Stimulated activated CD4-positive, alpha-beta T cell treated with anti-CD3 and anti-CD28 coated beads, Interleukin-2, amount 100 ng/mL, for 24 hours (primary cell): ENCODE data around the gene SUMO3.
A peak's percentile ranks its signal among the peaks of the same experiment; 100 is the strongest.

Source experiments
- DNase-seq, 2 donors: peaks; one replicate each; pipeline ENCODE4 v3.0.0-alpha.2; 2020

The SUMO3 gene

DNA sequence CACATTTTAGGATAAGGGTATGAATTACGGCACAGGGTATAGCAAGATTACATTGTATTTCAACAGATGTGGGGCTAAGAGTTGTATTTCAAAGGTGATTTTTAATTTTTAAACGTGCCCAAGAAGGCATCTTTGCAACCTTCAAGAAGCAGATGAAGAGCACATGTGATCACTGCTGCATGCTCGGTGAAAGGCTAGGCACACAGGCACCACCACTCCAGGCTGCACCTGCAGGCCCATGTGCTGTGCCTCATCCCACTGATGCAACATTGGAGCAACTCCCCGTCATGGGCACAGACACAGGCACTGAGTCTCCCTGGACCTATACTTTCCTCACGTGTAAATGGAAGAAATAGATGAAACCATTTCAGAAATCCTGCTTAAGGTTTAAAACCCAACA, 39.8 kb downstream of the SUMO3 start:
- no peak for DNase-seq

- no peak for DNase-seq
Measured at GRCh38 chr21:44774972-44775371, 42.9 kb downstream of the SUMO3 start.

DNA sequence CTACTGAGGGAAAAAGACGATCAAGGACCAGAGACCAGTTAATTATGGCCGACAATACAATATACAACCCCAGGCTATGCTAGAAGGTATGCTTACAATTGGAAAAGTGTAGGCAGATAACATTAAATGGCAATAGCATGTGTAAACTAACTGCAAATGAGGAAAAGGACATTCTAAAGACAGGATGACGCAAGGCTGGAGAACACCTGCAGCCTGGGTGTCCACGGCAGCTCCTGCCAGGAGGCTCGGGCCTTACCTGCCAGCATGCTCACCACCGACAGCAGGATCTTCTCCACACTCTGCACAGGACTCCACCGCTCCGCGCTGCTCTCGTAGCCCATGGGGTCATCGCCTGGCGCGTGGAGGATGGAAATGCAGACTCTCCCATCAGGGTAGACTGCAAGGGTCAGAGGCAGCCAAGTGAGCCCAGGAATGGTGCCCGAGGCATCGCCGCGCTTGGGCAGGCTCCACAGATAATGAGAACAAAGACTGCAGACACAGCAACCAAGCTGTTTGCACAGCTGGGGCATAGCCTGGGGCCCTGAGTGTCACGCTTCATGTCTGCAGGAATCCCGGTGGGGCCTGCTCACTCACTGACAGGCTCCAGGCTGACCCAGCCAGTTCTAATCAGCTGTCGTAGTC, 44.5 kb downstream of the SUMO3 start:
- DNase-seq: no peak

GRCh38 chr21:44771896-44772525, 45.9 kb downstream of the SUMO3 start:
- DNase-seq: no peak

DNA sequence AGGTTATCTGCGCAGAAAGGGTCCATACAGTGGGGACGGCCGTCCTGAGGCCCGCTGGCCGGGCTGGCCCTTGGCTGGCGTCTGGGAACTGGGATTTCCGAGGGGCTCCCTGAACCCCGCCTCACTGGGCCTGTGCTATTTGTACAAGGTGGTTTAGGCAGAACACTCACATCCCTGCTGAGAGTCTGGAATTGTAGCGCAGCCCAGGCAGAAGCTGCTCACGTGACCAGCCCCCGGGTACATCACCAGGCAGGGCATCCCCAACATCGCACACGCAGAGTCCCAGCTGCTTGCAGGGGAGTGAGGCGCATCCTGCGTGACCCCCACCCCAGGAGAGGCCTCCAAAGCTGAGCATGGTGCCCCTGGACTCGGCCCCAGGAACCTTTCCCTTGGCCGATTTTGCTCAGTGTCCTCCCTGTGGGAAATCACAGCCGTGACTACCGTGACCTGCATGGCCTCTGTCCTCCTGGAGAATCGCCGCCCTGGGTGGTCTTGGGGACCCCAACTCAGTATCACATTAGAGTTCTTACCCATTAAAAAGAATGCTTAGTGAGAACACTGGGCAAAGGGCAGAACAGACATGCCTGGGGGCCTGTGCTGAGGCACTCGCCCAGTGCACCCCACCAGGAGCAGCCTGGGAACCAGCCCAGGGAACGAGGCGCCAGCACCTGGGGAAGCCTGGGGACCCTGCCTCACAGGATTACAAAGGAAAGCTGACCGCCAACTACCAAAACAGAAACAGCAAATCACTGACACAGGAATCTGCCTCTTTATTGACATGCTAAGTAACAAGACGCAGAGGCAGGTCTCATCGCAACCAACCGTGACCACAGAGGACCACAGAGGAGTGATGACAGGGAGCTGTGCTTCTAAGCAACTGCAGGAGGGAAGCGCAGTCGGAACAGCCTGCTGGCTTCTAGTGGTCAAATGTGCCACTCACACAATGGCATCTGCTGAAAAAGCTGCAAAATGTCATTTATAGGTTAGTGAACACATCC, 49.7 kb downstream of the SUMO3 start:
- DNase-seq: no peak

- no peak for DNase-seq
Measured at GRCh38 chr21:44766818-44767354, 51.0 kb downstream of the SUMO3 start.

DNA sequence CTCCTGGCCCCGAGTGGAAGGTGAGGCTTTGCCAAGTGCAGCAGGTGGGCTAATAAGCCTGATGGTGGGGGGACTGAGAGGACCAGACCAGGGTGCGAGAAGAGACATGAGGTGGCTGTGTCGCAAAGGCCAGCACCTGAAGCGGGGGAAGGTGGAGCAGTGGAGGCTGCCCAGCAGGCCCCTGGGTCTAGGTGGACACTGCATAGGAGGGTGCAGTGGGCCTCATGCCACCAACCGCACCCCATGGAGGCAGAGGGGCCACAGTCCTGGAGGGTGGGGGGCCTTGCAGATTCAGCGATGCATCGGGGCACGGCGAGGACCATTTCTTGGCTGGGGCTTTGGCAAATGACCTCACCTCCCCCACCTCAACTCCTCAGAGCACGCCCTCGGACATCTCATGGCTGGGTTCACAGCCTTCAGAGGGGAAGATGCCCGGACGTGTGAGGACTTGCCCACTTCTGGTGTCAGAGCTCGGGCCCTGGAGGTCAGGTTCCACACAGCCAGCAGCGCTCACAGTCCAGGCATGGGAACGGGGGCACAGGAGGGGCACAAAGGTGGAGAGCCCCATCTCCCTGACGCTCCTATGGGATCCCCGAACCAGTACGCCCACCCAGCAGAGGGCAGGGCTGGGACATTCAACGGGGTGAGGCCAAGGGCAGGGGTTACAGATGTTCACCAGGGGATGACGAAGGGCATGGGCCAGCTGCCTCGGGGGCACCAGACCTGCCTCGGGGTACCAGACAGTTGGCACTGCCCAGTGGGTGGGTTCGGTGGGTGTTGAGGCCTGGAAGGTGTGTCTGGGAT, 51.6 kb downstream of the SUMO3 start:
- DNase-seq: no peak

DNA sequence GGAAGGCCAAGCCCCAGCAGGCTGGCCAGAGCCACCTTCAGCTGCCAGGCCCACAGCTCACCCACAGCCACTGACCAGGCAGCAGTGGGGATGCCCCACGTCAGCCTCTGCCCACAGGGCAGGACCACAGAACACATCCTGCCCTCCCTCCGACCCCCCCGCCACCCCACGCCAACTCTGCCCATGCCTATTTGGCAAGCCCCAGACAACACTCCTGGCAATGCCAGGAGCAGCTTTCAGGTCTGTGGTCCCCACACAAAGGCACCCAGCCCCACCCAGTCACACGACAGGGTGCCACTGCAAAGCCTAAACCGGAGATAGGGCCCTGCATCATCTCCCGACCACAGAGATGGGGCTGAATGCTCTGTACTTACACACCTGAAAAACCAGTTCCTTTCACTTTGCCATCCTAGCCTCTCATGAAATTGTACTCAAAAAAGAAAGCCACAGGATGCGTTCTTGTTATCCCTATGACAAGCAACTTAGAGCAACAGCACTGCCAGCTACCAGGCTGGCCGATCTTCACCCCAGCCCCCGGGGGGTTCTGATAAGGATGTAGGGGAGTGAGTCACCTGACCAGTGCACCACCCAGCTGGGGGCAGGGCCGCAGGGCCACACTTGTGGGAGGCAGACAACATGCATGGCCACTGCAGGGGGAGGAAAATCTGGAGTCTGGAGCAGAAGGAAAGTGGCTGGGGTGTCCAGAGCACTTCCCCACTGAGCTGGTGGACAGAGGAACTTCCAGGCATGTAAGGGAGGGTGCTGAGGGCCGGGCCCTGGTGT, 52.4 kb downstream of the SUMO3 start:
- no peak for DNase-seq

GRCh38 chr21:44764319-44765230, 53.3 kb downstream of the SUMO3 start:
- DNase-seq: no peak

- DNase-seq: no peak
Measured at GRCh38 chr21:44763451-44764318, 54.2 kb downstream of the SUMO3 start.

DNA sequence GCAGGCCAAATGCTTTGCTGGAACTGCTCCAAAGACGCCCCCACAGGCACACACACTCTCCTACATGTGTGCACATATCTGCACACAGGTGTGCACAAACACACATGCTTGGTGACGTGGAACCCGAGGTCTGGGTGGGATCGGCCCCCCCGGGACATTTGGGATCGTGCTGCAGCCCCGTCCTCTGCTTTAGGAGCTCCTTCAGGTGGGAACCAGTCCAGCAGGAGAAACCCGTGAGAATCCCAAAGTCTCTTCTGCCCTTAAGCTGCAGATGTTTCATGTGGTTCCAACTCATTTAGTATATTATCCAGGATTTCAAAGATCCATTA, 54.8 kb downstream of the SUMO3 start:
- no peak for DNase-seq

GRCh38 chr21:44762221-44763049, 55.4 kb downstream of the SUMO3 start:
- no peak for DNase-seq

GRCh38 chr21:44761747-44762208, 56.1 kb downstream of the SUMO3 start:
- DNase-seq: no peak

GRCh38 chr21:44761011-44761729, 56.7 kb downstream of the SUMO3 start:
- peak in 1 of 2 donors; percentile 25 for DNase-seq

- no peak for DNase-seq
Measured at GRCh38 chr21:44760376-44760775, 57.5 kb downstream of the SUMO3 start.

DNA sequence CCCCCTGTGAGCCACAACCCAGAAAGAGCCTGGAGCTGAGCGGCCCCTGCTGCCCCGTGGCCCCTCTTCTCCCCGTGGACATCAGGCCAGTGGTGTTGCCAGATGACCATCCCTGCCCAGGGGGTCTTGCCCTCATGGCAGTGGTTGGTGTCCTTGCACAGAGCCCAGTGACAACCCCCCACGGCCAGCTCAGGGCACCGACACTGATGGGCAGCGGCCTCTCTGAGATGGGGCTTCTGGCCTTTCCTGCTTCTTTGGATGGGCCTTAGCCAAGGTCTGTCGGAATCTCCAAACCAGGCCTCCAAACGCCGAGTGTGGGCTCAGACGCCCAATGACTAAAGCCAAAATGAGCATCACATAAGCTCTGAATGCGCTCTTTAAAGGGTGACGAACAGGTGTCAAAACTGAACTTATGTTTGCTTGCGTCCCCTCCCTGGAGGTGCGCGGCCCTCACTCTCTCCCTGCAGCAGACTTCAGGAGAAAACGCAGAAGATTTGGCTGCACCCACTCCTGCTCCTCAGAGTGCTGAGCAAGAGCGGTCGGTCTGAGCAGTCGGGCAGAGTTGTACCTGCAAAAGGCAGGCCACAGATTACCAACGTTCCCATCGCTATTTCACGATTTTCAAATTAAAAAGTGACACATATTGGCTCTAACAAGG, 58.1 kb downstream of the SUMO3 start:
- DNase-seq: no peak
